H1 (cell line): Measurements from ENCODE around the gene QPCTL. TPM values are rescaled to one million over a fixed set of nuclear protein-coding genes. Genes with fewer than 3 reads are reported as not detected.
A peak's percentile ranks its signal among the peaks of the same experiment; 100 is the strongest.

Experiments
- BRCA1 ChIP-seq: IDR thresholded peaks from 2 replicates; pipeline ENCODE4 v1.6.1; 2012; ENCODE audit warnings: low read depth, low read length, improper control_type of control experiment
- CEBPB ChIP-seq: IDR thresholded peaks from 2 replicates; pipeline ENCODE4 v1.6.1; 2012; ENCODE audit warnings: low read depth, low read length
- CHD1 ChIP-seq: IDR thresholded peaks from 2 replicates; pipeline ENCODE4 v1.6.1; 2012; ENCODE audit warnings: low read depth, low read length, improper control_type of control experiment
- CHD2 ChIP-seq: IDR thresholded peaks from 2 replicates; pipeline ENCODE4 v1.6.1; 2012; ENCODE audit warnings: low read length, improper control_type of control experiment
- CREB1 ChIP-seq: IDR thresholded peaks from 2 replicates; pipeline ENCODE4 v1.6.1; 2012; ENCODE audit warnings: inconsistent platforms
- CTCF ChIP-seq, 3 experiments: IDR thresholded peaks; 1 replicate in 2 of 3; 2 replicates in 1 of 3; pipeline versions ENCODE4 v1.5.1 to v1.6.1; 2011; ENCODE audit warnings: low read length in 3 of 3, mild to moderate bottlenecking in 3 of 3, inconsistent platforms in 2 of 3, low read depth in 1 of 3, moderate library complexity in 1 of 3; ENCODE audit not compliant: insufficient read depth in 1 of 3; ENCODE audit errors: control extremely low read depth in 1 of 3
- E2F6 ChIP-seq: IDR thresholded peaks from 2 replicates; pipeline ENCODE4 v1.6.1; 2012; ENCODE audit warnings: inconsistent platforms
- EP300 ChIP-seq, 2 experiments: IDR thresholded peaks; 1 replicate in 1 of 2; 2 replicates in 1 of 2; pipeline ENCODE4 v1.6.1; 2011 to 2012; ENCODE audit warnings: low read depth in 2 of 2, low read length in 2 of 2, mild to moderate bottlenecking in 2 of 2, borderline replicate concordance in 1 of 2, inconsistent platforms in 1 of 2, moderate library complexity in 1 of 2
- KDM4A ChIP-seq: IDR thresholded peaks from one replicate; pipeline ENCODE4 v1.7.1; 2012; ENCODE audit warnings: low read depth, mild to moderate bottlenecking, moderate library complexity, low read length, inconsistent platforms; ENCODE audit not compliant: severe bottlenecking
- KDM5A ChIP-seq: fragments of 200-600 bp; IDR thresholded peaks from 2 replicates; pipeline ENCODE4 v1.7.1; 2012; ENCODE audit warnings: mild to moderate bottlenecking, low read length, inconsistent platforms, mixed read lengths
- MAFK ChIP-seq: IDR thresholded peaks from 2 replicates; pipeline ENCODE4 v1.6.1; 2012; ENCODE audit warnings: low read depth, mild to moderate bottlenecking, improper control_type of control experiment, low read length
- PHF8 ChIP-seq: fragments of 200-600 bp; sonication (generic); conservative IDR thresholded peaks from 2 replicates; pipeline ENCODE4 v1.7.1; 2012; ENCODE audit warnings: low read depth, mild to moderate bottlenecking, inconsistent platforms, low read length, moderate library complexity
- POLR2AphosphoS5 ChIP-seq: IDR thresholded peaks from 2 replicates; pipeline ENCODE4 v1.6.1; 2011; ENCODE audit warnings: low read depth, low read length
- RFX5 ChIP-seq: IDR thresholded peaks from 2 replicates; pipeline ENCODE4 v1.6.1; 2011; ENCODE audit warnings: low read depth, low read length, improper control_type of control experiment, borderline replicate concordance
- SAP30 ChIP-seq: fragments of 300-600 bp; sonication (generic); IDR thresholded peaks from 2 replicates; pipeline ENCODE4 v1.7.1; 2012; ENCODE audit warnings: low read length, moderate library complexity, mild to moderate bottlenecking, inconsistent platforms; ENCODE audit not compliant: insufficient read depth, insufficient replicate concordance
- SIRT6 ChIP-seq: IDR thresholded peaks from one replicate; pipeline ENCODE4 v1.7.1; 2012; ENCODE audit warnings: low read length, inconsistent platforms
- SP1 ChIP-seq: IDR thresholded peaks from 2 replicates; pipeline ENCODE4 v1.6.1; 2011; ENCODE audit warnings: low read depth, low read length
- TAF1 ChIP-seq: IDR thresholded peaks from 2 replicates; pipeline ENCODE4 v1.6.1; 2011; ENCODE audit warnings: mild to moderate bottlenecking, low read depth, low read length
- TCF12 ChIP-seq: IDR thresholded peaks from 2 replicates; pipeline ENCODE4 v1.6.1; 2011; ENCODE audit warnings: low read depth, mild to moderate bottlenecking, low read length
- YY1 ChIP-seq: IDR thresholded peaks from 2 replicates; pipeline ENCODE4 v1.6.1; 2011; ENCODE audit warnings: low read depth, mild to moderate bottlenecking, low read length
- ZNF274 ChIP-seq: IDR thresholded peaks from 2 replicates; pipeline ENCODE4 v1.7.0; 2012; ENCODE audit warnings: low read length, borderline replicate concordance; ENCODE audit errors: extremely low read depth
- polyA plus RNA-seq, 7 experiments: library from polyadenylated mRNA; depleted of rRNA in 3 of 7; stranded (reverse) in 5 of 7; unstranded in 2 of 7; fragments of >200 nt in 5 of 7; fragments of 200-250 nt in 2 of 7; gene quantifications; 1 replicate in 5 of 7; 2 replicates in 1 of 7; 4 replicates in 1 of 7; pipeline versions ENCODE4 v1.2.1 to v1.2.3, GENCODE V29; 2011 to 2013; ENCODE audit warnings: missing spikeins in 2 of 7, mixed read lengths in 2 of 7
- total RNA-seq: library from RNA; stranded (reverse); fragmentation: NEBNext Ultra II Directional; extraction: Animal tissue kit (Norgen Biotek cat#: 25700); gene quantifications from 2 replicates; pipeline ENCODE4 v1.2.1, GENCODE V29; 2021

QPCTL gene
- total and polyA plus RNA-seq, 2 of the 8 experiments (the other 6 are each of a cell fraction or from before 2014, with no cell fraction given), result 25.2 to 35.3 TPM

- peak in 1 of 3 experiments; percentile 21; a peak in 1 of 4 replicates for TF ChIP-seq CTCF (IDR thresholded peaks at IDR 0.05; ENCODE audit: control extremely low read depth in 1 of 3, insufficient read depth in 1 of 3, low read depth in 1 of 3, low read length in 3 of 3)
- no peak for TF ChIP-seq SAP30
- TF ChIP-seq MAFK, result no peak
- TF ChIP-seq BRCA1, result no peak
- peak; percentile 49 for TF ChIP-seq TAF1
- TF ChIP-seq CEBPB, result no peak
- TF ChIP-seq CHD1, result no peak
- peak; percentile 60 for TF ChIP-seq CREB1
- no peak for TF ChIP-seq EP300 (IDR thresholded peaks at IDR 0.05; ENCODE audit: borderline replicate concordance in 1 of 2, low read depth in 2 of 2, low read length in 2 of 2)
- TF ChIP-seq RFX5, result no peak
- TF ChIP-seq KDM4A, result no peak
- no peak for TF ChIP-seq KDM5A
- TF ChIP-seq TCF12, result no peak
- no peak for TF ChIP-seq ZNF274
- peak; percentile 13; the same call in 1 of the 2 replicates for TF ChIP-seq SP1
- TF ChIP-seq SIRT6, result no peak
- TF ChIP-seq YY1, result peak; percentile 88
- TF ChIP-seq POLR2AphosphoS5, result peak; percentile 64; the same call in 1 of the 2 replicates
- TF ChIP-seq PHF8, result peak; percentile 76; the same call in 1 of the 2 replicates
- TF ChIP-seq CHD2, result peak; percentile 76
- peak; percentile 11; the same call in 1 of the 2 replicates for TF ChIP-seq E2F6
These were observed 38.2 kb downstream of the QPCTL start, which contains the start of gene FBXO46 (continued) for GRCh38 chr19:45730368-45731288.
